Activated naive CD8-positive, alpha-beta T cell treated with anti-CD3 and anti-CD28 coated beads, Interleukin-2, amount 50 U/mL, for 24 hours (primary cell): Measurements from ENCODE around the gene PANX2.
"Not testable (repeated sequence)": the region's sequence is repeated elsewhere in the genome, so short reads cannot be mapped to it uniquely, and the experiment has no call there.

Source experiments
- ATAC-seq: fragments of 150-1000 bp; cut with Tn5 transposase; one replicate; pipeline ENCODE4 v1.10.0; 2021
- DNase-seq: peaks from one replicate; pipeline ENCODE4 v3.0.0; 2021
- H3K27ac Mint-ChIP-seq: one replicate; pipeline ENCODE4 v1.8.0; 2021; ENCODE audit warnings: mild to moderate bottlenecking, mixed read lengths
- H3K27me3 Mint-ChIP-seq: one replicate; pipeline ENCODE4 v1.8.0; 2021; ENCODE audit warnings: mixed read lengths
- H3K36me3 Mint-ChIP-seq: one replicate; pipeline ENCODE4 v1.8.0; 2021; ENCODE audit warnings: low read depth, mixed read lengths
- H3K4me1 Mint-ChIP-seq: one replicate; pipeline ENCODE4 v1.8.0; 2021; ENCODE audit warnings: mixed read lengths
- H3K4me3 Mint-ChIP-seq: one replicate; pipeline ENCODE4 v1.8.0; 2021; ENCODE audit warnings: mild to moderate bottlenecking, moderate library complexity, mixed read lengths
- H3K9me3 Mint-ChIP-seq: one replicate; pipeline ENCODE4 v1.8.0; 2021; ENCODE audit warnings: mixed read lengths

Gene PANX2

GRCh38 chr22:50203288-50203687, 32.8 kb downstream of the PANX2 start:
- ATAC-seq (no peak), DNase-seq (no peak)
- peaks cover 7% of the 10 kb centered on the region for H3K36me3 Mint-ChIP-seq
- H3K4me1 Mint-ChIP-seq: peaks cover 21% of the 10 kb centered on the region
- no peak overlapping the region for H3K4me3 Mint-ChIP-seq
- no peaks in the 10 kb centered on the region for H3K27me3 Mint-ChIP-seq
- no peak overlapping the region for H3K27ac Mint-ChIP-seq
- H3K9me3 Mint-ChIP-seq: no peaks in the 10 kb centered on the region

GRCh38 chr22:50204571-50204970, 34.0 kb downstream of the PANX2 start:
- Mint-ChIP-seq H3K9me3 (no peaks in the 10 kb centered on the region), H3K4me3 (no peak overlapping the region), H3K4me1 (peaks cover 21% of the 10 kb centered on the region), H3K27ac (no peak overlapping the region), H3K36me3 (peaks cover 7% of the 10 kb centered on the region), H3K27me3 (no peaks in the 10 kb centered on the region)
- ATAC-seq: no peak
- DNase-seq: no peak

GRCh38 chr22:50204998-50205397, 34.5 kb downstream of the PANX2 start:
- not testable (repeated sequence) for H3K27ac Mint-ChIP-seq, H3K27me3 Mint-ChIP-seq, ATAC-seq, H3K4me3 Mint-ChIP-seq, H3K36me3 Mint-ChIP-seq, H3K9me3 Mint-ChIP-seq, DNase-seq
- peaks cover 24% of the 10 kb centered on the region for H3K4me1 Mint-ChIP-seq

- H3K36me3 Mint-ChIP-seq: peaks cover 12% of the 10 kb centered on the region
- peaks cover 25% of the 10 kb centered on the region for H3K4me1 Mint-ChIP-seq
Measured at GRCh38 chr22:50205781-50206569, 35.4 kb downstream of the PANX2 start.

GRCh38 chr22:50206599-50206998, 36.1 kb downstream of the PANX2 start:
- Mint-ChIP-seq H3K36me3 (peaks cover 16% of the 10 kb centered on the region), H3K27me3 (no peaks in the 10 kb centered on the region), H3K4me1 (peaks cover 28% of the 10 kb centered on the region), H3K9me3 (no peaks in the 10 kb centered on the region), H3K27ac (no peak overlapping the region), H3K4me3 (no peak overlapping the region)
- DNase-seq (peak; percentile 29), ATAC-seq (no peak)

More at GRCh38 chr22:50205781-50206569, 35.4 kb downstream of the PANX2 start:
- DNase-seq: no peak
- Mint-ChIP-seq H3K27me3 (no peaks in the 10 kb centered on the region), H3K9me3 (no peaks in the 10 kb centered on the region), H3K4me3 (no peak overlapping the region), H3K27ac (no peak overlapping the region)
- ATAC-seq: no peak

GRCh38 chr22:50207383-50208140, 37.0 kb downstream of the PANX2 start:
- no peak overlapping the region for H3K4me3 Mint-ChIP-seq
- no peaks in the 10 kb centered on the region for H3K9me3 Mint-ChIP-seq
- DNase-seq: no peak
- H3K4me1 Mint-ChIP-seq: peaks cover 20% of the 10 kb centered on the region
- peaks cover 22% of the 10 kb centered on the region for H3K36me3 Mint-ChIP-seq
- ATAC-seq: no peak
- no peak overlapping the region for H3K27ac Mint-ChIP-seq
- no peaks in the 10 kb centered on the region for H3K27me3 Mint-ChIP-seq

GRCh38 chr22:50208430-50208938, 38.0 kb downstream of the PANX2 start:
- no peak for DNase-seq
- Mint-ChIP-seq H3K4me1 (peaks cover 15% of the 10 kb centered on the region), H3K36me3 (peaks cover 25% of the 10 kb centered on the region)

GRCh38 chr22:50208939-50209892, 38.7 kb downstream of the PANX2 start:
- H3K9me3 Mint-ChIP-seq: no peaks in the 10 kb centered on the region
- no peak overlapping the region for H3K4me3 Mint-ChIP-seq
- no peaks in the 10 kb centered on the region for H3K27me3 Mint-ChIP-seq
- ATAC-seq (peak; percentile 35), DNase-seq (no peak)
- H3K27ac Mint-ChIP-seq: peak overlapping the region; percentile 78
- H3K36me3 Mint-ChIP-seq: peaks cover 23% of the 10 kb centered on the region
- H3K4me1 Mint-ChIP-seq: peaks cover 12% of the 10 kb centered on the region

More at GRCh38 chr22:50208430-50208938, 38.0 kb downstream of the PANX2 start:
- no peaks in the 10 kb centered on the region for H3K9me3 Mint-ChIP-seq
- no peak for ATAC-seq
- H3K4me3 Mint-ChIP-seq: no peak overlapping the region
- no peak overlapping the region for H3K27ac Mint-ChIP-seq
- no peaks in the 10 kb centered on the region for H3K27me3 Mint-ChIP-seq

GRCh38 chr22:50209893-50210292, 39.4 kb downstream of the PANX2 start:
- Mint-ChIP-seq H3K27me3 (no peaks in the 10 kb centered on the region), H3K27ac (peak overlapping the region; percentile 78), H3K4me3 (no peak overlapping the region), H3K36me3 (peaks cover 26% of the 10 kb centered on the region), H3K9me3 (no peaks in the 10 kb centered on the region), H3K4me1 (peaks cover 12% of the 10 kb centered on the region)
- peak; percentile 74 for DNase-seq
- peak; percentile 42 for ATAC-seq

GRCh38 chr22:50210378-50211139, 40.0 kb downstream of the PANX2 start:
- H3K9me3 Mint-ChIP-seq: no peaks in the 10 kb centered on the region
- H3K27me3 Mint-ChIP-seq: no peaks in the 10 kb centered on the region
- H3K27ac Mint-ChIP-seq: no peak overlapping the region
- DNase-seq (no peak), ATAC-seq (no peak)
- H3K36me3 Mint-ChIP-seq: peaks cover 29% of the 10 kb centered on the region
- H3K4me1 Mint-ChIP-seq: peaks cover 9% of the 10 kb centered on the region
- H3K4me3 Mint-ChIP-seq: no peak overlapping the region

- ATAC-seq (no peak), DNase-seq (no peak)
- Mint-ChIP-seq H3K4me1 (peaks cover 9% of the 10 kb centered on the region), H3K9me3 (no peaks in the 10 kb centered on the region), H3K36me3 (peaks cover 34% of the 10 kb centered on the region), H3K27ac (no peak overlapping the region), H3K27me3 (no peaks in the 10 kb centered on the region), H3K4me3 (no peak overlapping the region)
Measured at GRCh38 chr22:50211147-50211546, 40.6 kb downstream of the PANX2 start.

GRCh38 chr22:50213263-50213662, 42.7 kb downstream of the PANX2 start:
- H3K9me3 Mint-ChIP-seq: no peaks in the 10 kb centered on the region
- ATAC-seq (no peak), DNase-seq (no peak)
- H3K27me3 Mint-ChIP-seq: no peaks in the 10 kb centered on the region
- peaks cover 38% of the 10 kb centered on the region for H3K36me3 Mint-ChIP-seq
- H3K27ac Mint-ChIP-seq: peak overlapping the region; percentile 52
- no peak overlapping the region for H3K4me3 Mint-ChIP-seq
- peaks cover 9% of the 10 kb centered on the region for H3K4me1 Mint-ChIP-seq

- H3K9me3 Mint-ChIP-seq: no peaks in the 10 kb centered on the region
- DNase-seq (no peak), ATAC-seq (no peak)
- peak overlapping the region; percentile 0 for H3K27ac Mint-ChIP-seq
- no peaks in the 10 kb centered on the region for H3K27me3 Mint-ChIP-seq
- H3K36me3 Mint-ChIP-seq: peaks cover 37% of the 10 kb centered on the region
- H3K4me1 Mint-ChIP-seq: peaks cover 6% of the 10 kb centered on the region
- no peak overlapping the region for H3K4me3 Mint-ChIP-seq
Measured at GRCh38 chr22:50215297-50216054, 44.9 kb downstream of the PANX2 start.
